Brain microvascular endothelial cell (primary cell): ENCODE measurements around the gene ATF7.

Source experiments
- DNase-seq: peaks from one replicate; pipeline ENCODE4 v3.0.0-alpha.2; 2020
- H3K27ac ChIP-seq: fragments of 250-450 bp; sonication (Bioruptor Pico); 2 replicates; pipeline ENCODE4 v1.5.1; 2020; ENCODE audit warnings: mild to moderate bottlenecking, moderate library complexity
- H3K27me3 ChIP-seq: fragments of 250-450 bp; sonication (Bioruptor Pico); replicated peaks from 2 replicates; pipeline ENCODE4 v1.5.1; 2020; ENCODE audit warnings: mild to moderate bottlenecking
- H3K36me3 ChIP-seq: fragments of 250-450 bp; sonication (Bioruptor Pico); replicated peaks from 2 replicates; pipeline ENCODE4 v1.5.1; 2020; ENCODE audit warnings: mild to moderate bottlenecking
- H3K4me3 ChIP-seq: 2 replicates; pipeline ENCODE4 v1.5.1; 2011; ENCODE audit warnings: low read depth, mild to moderate bottlenecking, control low read depth, low read length, moderate library complexity
- in situ Hi-C: cut with HindIII; loops from 2 replicates; pipeline ENCODE4 v1.10.0; 2017; ENCODE audit warnings: low sequenced_read_pairs, low pct_ligation_motif_present
- TF ChIP-seq, protein P1 (sequence below): IDR thresholded peaks from 2 replicates; pipeline ENCODE4 v1.5.1; 2011; ENCODE audit warnings: low read depth, mild to moderate bottlenecking, moderate library complexity, low read length, control low read depth, inconsistent platforms; ENCODE audit errors: missing control alignments

Gene ATF7

DNA sequence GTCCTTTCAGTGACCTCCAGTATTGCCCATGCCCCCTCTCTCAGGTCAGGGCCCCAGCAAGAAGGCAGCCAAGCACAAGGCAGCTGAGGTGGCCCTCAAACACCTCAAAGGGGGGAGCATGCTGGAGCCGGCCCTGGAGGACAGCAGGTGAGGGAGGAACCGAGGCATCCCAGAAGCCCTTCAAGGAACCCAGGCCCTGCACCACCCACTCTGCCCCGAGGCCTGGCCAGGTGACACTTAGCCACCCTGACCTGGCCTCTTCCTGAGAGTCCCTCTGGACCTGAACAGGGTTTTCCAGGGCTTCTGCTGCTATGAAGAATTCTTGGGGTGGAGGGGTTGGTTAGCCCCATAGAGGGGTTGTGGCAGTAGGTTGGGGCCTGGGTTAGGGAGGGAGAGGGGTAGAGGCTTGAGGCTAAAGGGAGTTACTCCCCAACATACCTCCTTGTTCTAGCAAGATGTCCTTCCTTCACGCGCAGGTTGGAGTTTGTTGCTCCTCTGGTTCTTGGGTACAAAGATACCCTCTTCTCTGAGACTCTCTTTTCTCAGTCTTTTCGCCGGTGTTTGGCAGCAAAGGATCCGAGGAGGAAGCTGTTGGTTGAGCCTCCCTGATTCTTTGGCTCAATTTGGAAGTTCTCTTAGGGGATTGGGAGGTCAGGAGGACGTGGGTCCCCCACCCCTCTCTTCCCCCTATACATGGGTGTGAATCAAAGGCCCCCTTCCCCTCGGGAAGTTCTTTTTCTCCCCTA is 123.0 kb downstream of the ATF7 start:
- no peaks in the 10 kb centered on the region for H3K27me3 ChIP-seq
- H3K27ac ChIP-seq: no peak overlapping the region
- TF ChIP-seq, protein P1, sequence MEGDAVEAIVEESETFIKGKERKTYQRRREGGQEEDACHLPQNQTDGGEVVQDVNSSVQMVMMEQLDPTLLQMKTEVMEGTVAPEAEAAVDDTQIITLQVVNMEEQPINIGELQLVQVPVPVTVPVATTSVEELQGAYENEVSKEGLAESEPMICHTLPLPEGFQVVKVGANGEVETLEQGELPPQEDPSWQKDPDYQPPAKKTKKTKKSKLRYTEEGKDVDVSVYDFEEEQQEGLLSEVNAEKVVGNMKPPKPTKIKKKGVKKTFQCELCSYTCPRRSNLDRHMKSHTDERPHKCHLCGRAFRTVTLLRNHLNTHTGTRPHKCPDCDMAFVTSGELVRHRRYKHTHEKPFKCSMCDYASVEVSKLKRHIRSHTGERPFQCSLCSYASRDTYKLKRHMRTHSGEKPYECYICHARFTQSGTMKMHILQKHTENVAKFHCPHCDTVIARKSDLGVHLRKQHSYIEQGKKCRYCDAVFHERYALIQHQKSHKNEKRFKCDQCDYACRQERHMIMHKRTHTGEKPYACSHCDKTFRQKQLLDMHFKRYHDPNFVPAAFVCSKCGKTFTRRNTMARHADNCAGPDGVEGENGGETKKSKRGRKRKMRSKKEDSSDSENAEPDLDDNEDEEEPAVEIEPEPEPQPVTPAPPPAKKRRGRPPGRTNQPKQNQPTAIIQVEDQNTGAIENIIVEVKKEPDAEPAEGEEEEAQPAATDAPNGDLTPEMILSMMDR: no peak
- no peak for DNase-seq
- H3K4me3 ChIP-seq: no peak overlapping the region
- in situ Hi-C loops: no loop called here
- H3K36me3 ChIP-seq: peaks cover 16% of the 10 kb centered on the region

DNA sequence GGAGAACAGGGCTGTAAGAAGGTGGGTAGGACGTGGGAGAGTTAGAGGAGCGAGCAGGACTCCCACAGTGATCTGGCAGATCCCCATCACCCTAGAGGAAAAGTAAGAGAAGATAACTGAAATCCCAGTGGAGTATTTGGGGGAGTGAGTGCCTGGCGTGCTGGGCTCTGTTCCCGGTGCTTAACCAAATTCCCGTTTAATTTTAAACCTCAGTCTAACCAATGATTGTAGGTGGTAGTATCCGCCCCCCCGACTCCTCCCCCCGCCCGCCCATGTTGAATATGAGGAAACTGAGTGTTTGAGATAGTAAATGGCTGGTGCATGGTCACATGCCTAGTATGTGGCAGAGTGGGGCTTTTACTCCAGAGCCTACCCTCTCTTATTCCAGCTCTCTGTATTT is 123.9 kb downstream of the ATF7 start:
- DNase-seq: no peak
- TF ChIP-seq, protein P1: no peak
- in situ Hi-C loops: no loop called here

DNA sequence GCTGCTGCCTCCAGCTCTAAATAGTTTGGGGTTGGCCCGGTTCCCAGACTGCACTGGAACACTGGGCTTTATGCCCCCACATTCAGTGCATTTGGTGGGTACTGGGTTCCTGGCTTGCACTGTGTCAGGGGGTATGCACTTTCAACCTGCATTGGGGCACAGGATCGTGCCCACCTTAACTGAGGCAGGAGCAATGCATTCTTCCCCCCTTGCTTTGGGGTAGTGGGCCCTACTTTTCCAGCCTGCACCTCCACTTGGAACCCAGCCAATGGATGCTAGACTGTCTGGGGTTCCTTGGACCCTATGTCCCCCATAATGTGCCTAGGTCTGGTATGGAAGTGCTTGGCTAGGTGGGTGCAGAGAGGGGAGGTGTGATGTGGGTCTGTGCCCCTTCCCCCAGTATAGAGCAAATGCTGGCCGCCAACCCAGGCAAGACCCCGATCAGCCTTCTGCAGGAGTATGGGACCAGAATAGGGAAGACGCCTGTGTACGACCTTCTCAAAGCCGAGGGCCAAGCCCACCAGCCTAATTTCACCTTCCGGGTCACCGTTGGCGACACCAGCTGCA is 124.5 kb downstream of the ATF7 start:
- peaks cover 7% of the 10 kb centered on the region for H3K36me3 ChIP-seq
- no peaks in the 10 kb centered on the region for H3K27me3 ChIP-seq
- TF ChIP-seq, protein P1: no peak
- H3K27ac ChIP-seq: peak overlapping the region; percentile 96
- DNase-seq: no peak
- in situ Hi-C loops: no loop called here
- H3K4me3 ChIP-seq: peak overlapping the region; percentile 74

More for the DNA sequence above, 123.9 kb downstream of the ATF7 start:
- Histone ChIP-seq H3K36me3 (peaks cover 13% of the 10 kb centered on the region), H3K27ac (no peak overlapping the region), H3K4me3 (no peak overlapping the region), H3K27me3 (no peaks in the 10 kb centered on the region)

DNA sequence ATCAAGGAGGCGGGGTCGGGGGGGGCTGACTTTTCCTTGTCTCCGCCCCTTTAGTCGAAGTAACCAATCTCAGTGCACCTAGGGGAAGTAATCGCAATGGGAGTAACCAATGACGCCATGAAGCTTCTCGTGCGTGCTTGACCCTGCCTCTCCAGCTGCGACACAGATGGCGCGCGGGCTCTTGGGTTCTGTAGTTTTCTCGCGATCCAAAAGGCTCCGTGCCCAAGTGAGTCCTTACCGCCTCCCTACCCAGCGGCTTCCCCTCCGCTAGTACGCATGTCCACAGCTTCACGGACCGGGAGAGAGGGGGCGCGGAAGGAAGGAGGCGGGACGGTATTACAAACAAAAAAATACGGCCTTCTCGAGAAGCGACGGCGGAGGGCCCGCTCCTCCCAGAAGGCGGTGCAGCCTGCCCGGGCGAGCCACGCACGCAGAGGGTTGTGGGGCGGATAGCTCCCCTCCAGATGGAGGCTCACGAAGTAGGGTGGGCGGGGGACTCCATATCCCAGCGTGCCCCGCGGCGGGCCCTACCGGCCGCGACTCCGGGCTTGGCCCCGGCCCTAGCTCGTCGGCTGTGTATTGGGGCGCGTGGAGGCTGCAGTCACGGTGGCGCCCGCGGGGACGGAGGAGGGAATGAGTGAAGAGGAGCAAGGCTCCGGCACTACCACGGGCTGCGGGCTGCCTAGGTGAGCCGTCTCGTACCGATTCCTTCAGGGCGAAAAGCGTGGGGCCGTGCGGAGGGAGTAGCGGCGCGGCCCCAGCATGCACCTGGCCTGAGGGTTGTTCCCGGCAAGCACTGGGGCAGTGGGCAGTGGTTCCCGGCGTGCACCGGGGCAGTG is 125.2 kb downstream of the ATF7 start, which contains the start of gene TARBP2:
Gene TARBP2 (plus strand): TSS at position 508 of the 839 bp plus-strand sequence. CDS start 126 bp downstream, at position 634.
- Histone ChIP-seq H3K27ac (peak within 1 kb of the TSS; percentile 96), H3K36me3 (peaks cover 2% of the 10 kb centered on the region), H3K27me3 (no peaks in the 10 kb centered on the region), H3K4me3 (peak within 1 kb of the TSS; percentile 74)
- TF ChIP-seq, protein P1: peak; percentile 1
- in situ Hi-C loops: no loop called here
- peak; percentile 100 for DNase-seq

DNA sequence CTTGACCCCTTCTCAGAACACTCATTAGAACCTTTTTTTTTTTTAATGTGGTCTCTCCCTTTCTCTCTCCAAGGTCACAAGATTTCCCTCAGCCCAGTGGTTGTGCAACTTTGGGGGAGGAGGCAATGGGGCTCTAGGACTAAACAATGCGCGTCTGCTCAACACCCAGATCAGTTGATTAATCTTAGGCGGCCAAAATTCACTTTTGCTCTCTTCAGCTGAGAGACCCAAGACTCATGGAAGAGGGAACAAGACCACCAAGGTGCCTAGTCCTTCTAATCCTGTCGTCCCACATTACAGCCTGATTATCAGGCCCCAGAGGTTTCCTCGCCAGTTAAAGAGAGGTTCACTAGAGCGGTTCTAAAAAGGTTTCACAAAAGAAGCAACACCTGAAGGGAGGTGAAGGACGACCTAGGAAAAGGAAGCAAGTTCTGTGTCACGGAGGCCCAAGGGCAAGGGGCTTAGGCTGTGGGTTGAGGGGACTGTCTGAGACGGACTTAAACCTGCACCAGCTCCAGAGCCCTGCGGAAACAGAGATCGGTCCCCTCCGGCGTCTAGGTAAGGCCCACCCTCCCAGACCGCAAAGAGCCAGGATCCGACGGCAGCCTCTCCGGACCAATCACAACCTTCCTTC is 125.9 kb downstream of the ATF7 start:
- TF ChIP-seq, protein P1: no peak
- DNase-seq: peak; percentile 29
- peak overlapping the region; percentile 96 for H3K27ac ChIP-seq
- H3K36me3 ChIP-seq: no peaks in the 10 kb centered on the region
- peak overlapping the region; percentile 74 for H3K4me3 ChIP-seq
- no peaks in the 10 kb centered on the region for H3K27me3 ChIP-seq
- in situ Hi-C loops: no loop called here
